T-helper 1 cell treated with Interleukin-12 subunit alpha and Interleukin-12 subunit beta and Interleukin-4 antibody, amounts not matched to agents 30 ng/mL and 1 ng/mL, for 36 hours (primary cell): ENCODE measurements around the gene CNGA2. TPM values are rescaled to one million over a fixed set of nuclear protein-coding genes. Genes with fewer than 3 reads are reported as not detected.

ENCODE experiments used
- intact Hi-C: fragments of 100-400 bp; cut with micrococcal nuclease; formaldehyde crosslinking; loops from one replicate; pipeline ENCODE4 v1.15.1; 2024
- total RNA-seq: library from RNA; stranded (reverse); gene quantifications from 2 replicates; pipeline ENCODE4 v1.2.3, GENCODE V29; 2022

Gene CNGA2
- total RNA-seq, 1 donor from 2014 or later = not detected

- intact Hi-C loops = loop anchor here (5.0 kb wide), 1 partner anchor 1067 kb away; no protein-coding TSS in a partner anchor
Observed at GRCh38 chrX:151750511-151750910, 16.0 kb downstream of the CNGA2 start.

- intact Hi-C loops = loop anchor here (2.0 to 5.0 kb wide), 2 partner anchors 884 to 1064 kb away; partner anchors contain the start of gene GABRQ
Observed at GRCh38 chrX:151752847-151753246, 18.3 kb downstream of the CNGA2 start.

DNA sequence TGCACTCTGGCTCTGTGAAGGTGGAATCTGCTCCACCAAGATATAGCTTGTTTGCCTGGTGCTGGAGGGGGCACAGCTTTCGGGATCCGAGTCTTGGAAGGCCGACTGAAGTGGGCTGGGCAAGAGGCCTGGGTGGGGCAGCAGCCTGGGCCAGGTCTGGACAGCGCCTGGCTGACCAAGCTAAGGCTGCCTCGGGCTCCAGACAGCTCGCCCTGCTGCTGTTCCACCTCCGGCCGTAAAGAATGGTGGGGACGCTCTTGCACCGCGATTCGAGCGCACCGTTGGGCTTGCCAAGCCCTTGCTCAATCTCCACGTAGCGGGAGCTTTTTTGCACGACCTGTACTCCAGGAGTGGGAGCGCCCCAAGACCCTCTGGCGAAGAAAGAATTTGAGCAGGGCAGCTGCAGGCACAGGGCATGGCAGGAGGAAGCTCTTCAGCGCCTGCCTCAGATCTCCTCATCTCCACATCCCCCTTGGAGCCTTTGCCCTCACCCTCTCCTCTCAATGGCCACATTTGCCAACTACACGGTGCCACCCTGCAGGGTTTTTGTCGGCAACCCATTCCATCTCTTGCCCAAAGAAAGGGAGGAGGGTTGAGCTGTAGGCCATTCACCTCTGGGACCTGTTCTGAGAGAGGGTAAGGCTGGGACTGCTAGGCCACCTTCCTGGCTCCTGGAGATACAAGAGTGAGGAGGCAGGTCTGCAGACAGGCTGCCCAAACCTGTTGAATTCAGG lies 18.9 kb downstream of the CNGA2 start:
- intact Hi-C loops = loop anchor here (2.0 to 5.0 kb wide), 2 partner anchors 883 to 1064 kb away; partner anchors contain the start of gene GABRQ

GRCh38 chrX:151754047-151754429 lies 19.5 kb downstream of the CNGA2 start:
- intact Hi-C loops = loop anchor here (5.0 kb wide), 1 partner anchor 1063 kb away; no protein-coding TSS in a partner anchor

DNA sequence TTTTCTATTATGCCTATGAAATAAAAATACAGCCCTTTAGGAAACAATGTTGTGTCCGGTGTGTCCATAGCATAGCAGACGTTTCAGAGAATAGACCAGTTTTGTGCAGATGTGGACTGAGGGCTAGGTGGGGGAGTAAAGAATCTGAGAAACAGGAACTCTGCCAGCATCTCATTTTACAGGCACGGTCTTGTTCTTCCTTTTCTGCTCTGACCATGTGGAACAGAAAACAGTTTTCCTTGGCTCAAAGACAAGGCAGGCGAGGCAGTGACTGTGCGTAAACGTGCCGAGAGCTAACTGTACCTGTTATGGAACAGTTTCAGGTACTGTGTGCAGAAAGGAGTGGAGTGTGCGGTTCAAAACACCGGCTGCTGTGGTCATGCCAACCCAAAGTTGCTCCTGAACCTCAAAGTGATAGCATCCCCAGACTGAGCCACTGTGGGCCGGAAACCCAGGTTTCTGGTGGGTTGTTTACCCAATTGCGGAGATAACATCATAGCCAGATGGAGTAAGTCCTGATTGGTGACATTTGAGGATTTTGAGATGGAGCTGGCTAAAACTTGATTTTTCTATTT lies 20.2 kb downstream of the CNGA2 start:
- intact Hi-C loops = loop anchor here (5.0 kb wide), 1 partner anchor 1063 kb away; no protein-coding TSS in a partner anchor

- intact Hi-C loops = no loop called here
Observed at GRCh38 chrX:151759041-151759708, 24.6 kb downstream of the CNGA2 start.

- intact Hi-C loops = no loop called here
Observed at GRCh38 chrX:151762802-151763201, 28.3 kb downstream of the CNGA2 start.

DNA sequence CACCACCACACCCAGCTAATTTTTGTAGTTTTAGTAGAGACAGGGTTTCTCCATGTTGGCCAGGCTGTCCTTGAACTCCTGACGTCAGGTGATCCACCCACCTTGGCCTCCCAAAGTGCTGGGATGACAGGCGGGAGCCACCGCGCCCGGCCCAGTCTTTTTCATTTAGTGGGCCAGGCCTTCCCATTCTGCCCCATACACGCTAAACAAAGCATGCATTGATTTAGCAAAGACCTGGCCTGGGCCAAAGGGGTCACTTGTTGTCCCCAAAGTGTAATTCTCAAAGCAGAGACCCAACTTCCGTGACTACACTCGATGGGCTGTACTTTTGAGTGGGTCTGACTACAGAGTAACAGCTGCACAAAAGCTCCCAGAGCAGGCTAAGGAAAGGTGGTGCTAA lies 29.2 kb downstream of the CNGA2 start:
- intact Hi-C loops = no loop called here

GRCh38 chrX:151765026-151765425 lies 30.5 kb downstream of the CNGA2 start:
- intact Hi-C loops = no loop called here

GRCh38 chrX:151771726-151772125 lies 37.2 kb downstream of the CNGA2 start:
- intact Hi-C loops = no loop called here

DNA sequence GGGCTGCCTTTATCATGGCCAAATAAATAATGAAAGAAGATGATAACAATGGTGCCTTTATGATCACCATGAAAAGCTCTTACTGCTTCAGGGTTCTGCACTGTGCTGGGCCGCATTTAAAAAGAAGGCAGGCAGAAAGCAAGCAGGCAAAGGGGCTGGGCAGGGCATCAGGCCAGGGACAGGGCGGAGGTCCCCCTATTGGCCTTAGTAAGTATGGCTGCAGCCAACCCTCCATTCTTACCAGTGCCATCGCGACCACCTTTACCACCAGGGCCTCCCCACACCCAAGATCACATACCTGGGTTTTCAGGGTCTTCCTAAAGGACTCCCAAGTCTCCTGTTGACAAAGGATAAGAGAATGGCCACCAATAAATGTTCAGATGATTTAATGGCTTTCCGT lies 38.9 kb downstream of the CNGA2 start:
- intact Hi-C loops = no loop called here

GRCh38 chrX:151774421-151774820 lies 39.9 kb downstream of the CNGA2 start:
- intact Hi-C loops = no loop called here

DNA sequence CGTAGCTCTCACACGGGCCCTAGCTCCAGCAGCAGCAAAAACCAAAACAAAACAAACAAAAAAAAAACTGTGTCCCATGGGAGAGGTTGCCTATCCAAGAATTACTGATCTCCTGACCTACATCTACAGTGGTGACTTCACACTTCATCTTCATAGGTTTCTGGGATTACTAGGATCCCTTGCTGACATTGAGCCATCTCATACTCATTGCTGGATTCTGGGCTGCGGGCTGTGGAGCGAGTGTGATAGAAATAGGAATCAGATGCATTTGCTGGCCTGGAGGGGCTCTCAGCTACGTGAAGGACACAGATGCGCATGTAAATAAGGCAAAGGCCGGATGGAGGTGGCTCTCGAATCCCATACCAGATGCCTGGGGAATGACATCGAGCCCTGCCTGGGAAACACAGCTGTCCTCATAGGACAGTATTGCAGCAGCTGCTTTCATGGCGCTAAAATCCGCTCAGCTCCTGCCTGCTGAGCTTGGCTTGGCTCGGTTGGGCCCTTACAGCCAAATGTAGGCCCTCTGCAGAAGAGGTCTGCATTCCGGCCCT lies 41.7 kb downstream of the CNGA2 start:
- intact Hi-C loops = no loop called here

GRCh38 chrX:151776936-151777335 lies 42.4 kb downstream of the CNGA2 start:
- intact Hi-C loops = no loop called here

GRCh38 chrX:151779258-151779657 lies 44.7 kb downstream of the CNGA2 start:
- intact Hi-C loops = no loop called here

GRCh38 chrX:151780621-151781020 lies 46.1 kb downstream of the CNGA2 start:
- intact Hi-C loops = no loop called here

DNA sequence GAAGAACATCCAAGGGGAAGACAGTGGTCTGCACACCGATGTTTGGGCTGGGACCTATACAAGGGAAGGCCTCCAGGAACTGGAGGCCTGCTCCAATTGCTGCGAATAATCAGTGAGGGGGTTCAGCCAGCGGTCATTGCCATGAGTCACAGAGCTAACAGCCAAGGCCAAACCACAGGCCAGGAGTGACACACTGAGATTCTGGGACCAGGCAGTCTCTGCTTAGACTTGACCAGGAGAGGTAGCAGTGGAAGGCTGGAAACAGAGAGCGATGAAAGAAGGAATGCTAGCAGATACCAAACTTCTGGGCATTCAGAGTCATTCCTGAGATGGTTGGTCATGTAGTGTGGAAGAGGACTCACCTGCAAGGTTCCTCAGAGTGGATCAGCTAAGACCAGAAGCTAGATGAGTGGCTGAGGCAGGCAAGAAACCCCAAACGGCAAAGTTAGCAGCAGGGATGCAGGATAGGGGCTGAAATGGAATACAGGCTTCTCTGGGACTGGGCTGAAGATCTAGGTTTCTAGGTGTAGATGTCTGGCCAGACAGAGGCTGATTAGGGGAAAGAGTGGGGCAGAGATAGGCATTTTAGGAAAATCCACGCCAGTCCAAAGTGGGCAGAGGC lies 54.7 kb downstream of the CNGA2 start:
- intact Hi-C loops = no loop called here

- intact Hi-C loops = no loop called here
Observed at GRCh38 chrX:151790481-151791160, 56.1 kb downstream of the CNGA2 start.

DNA sequence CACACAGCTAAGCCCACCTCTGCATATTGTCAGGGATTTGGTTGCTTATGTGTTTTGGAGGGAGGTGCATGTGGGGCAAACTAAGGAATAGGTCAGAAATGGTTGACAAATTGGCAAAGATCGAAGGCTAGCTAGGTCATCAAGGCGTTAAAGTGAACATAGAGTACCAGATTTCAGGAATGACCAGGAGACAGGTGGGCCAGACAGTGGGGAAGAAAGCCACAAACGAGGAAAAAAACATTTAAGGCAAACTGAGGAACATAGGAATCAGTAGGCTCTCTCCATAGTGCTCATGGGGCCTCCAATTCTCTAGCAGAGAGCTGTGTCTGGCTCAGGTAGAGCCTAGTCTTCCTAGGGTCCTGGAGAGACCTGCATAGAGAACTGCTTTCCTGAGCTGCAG lies 57.4 kb downstream of the CNGA2 start:
- intact Hi-C loops = no loop called here

GRCh38 chrX:151792505-151792904 lies 58.0 kb downstream of the CNGA2 start:
- intact Hi-C loops = no loop called here

DNA sequence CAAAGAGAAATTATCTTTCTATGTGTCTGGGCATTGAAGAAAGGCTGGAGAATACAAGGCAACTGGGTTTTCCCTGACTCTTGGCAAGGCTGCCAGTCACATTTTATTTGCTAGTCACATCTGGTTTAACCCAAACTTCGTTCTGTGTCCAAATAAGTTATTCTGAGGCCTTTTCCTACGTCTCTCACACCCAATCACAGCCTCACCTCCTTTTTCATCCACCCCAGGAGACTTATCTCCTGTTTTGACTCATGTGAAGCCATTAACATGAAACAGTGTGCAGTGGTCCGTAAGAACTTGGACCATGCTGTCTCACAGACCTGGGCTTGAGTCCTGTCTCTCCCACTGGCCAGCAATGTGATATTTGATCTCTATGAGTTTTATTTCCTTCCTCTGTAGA lies 59.3 kb downstream of the CNGA2 start:
- intact Hi-C loops = no loop called here
